Bronchial epithelial cell (primary cell): ENCODE results near the gene ADORA2B. TPM values are rescaled to one million over a fixed set of nuclear protein-coding genes. Genes with fewer than 3 reads are reported as not detected.

Experiments used
- DNase-seq: peaks from one replicate; pipeline ENCODE4 v3.0.0-alpha.2; 2010; ENCODE audit warnings: low read depth
- FAIRE-seq: peaks from 2 replicates; lab custom pipeline; 2011; peaks lifted over from hg19 to GRCh38; lab: Jason Lieb, UNC
- H3K27me3 ChIP-seq: 2 replicates; pipeline ENCODE4 v1.5.1; 2011; ENCODE audit warnings: low read length; ENCODE audit not compliant: control insufficient read depth, insufficient read depth
- H3K36me3 ChIP-seq: 2 replicates; pipeline ENCODE4 v1.5.1; 2011; ENCODE audit warnings: low read length; ENCODE audit not compliant: control insufficient read depth, insufficient read depth
- H3K4me3 ChIP-seq: 2 replicates; pipeline ENCODE4 v1.5.1; 2011; ENCODE audit warnings: mild to moderate bottlenecking, low read depth, low read length, control low read depth
- CTCF ChIP-seq: IDR thresholded peaks from 2 replicates; pipeline ENCODE4 v1.5.1; 2011; ENCODE audit warnings: mild to moderate bottlenecking, moderate library complexity, low read length, control low read depth, inconsistent platforms; ENCODE audit not compliant: insufficient read depth, severe bottlenecking
- total RNA-seq: library from RNA; depleted of rRNA; stranded (reverse); fragments of >200 nt; gene quantifications from 2 replicates; pipeline ENCODE4 v1.2.1, GENCODE V29; 2014

The ADORA2B gene
- total RNA-seq, 1 donor from 2014 or later: 36.1 TPM

- no peak for FAIRE-seq
- H3K4me3 ChIP-seq: no peak overlapping the region
- DNase-seq: no peak
- H3K36me3 ChIP-seq: peaks cover 26% of the 10 kb centered on the region
- TF ChIP-seq CTCF: no peak
- no peaks in the 10 kb centered on the region for H3K27me3 ChIP-seq
Measured at GRCh38 chr17:16003841-16004240, 58.9 kb downstream of the ADORA2B start.

GRCh38 chr17:16005636-16006035, 60.7 kb downstream of the ADORA2B start:
- no peaks in the 10 kb centered on the region for H3K27me3 ChIP-seq
- H3K36me3 ChIP-seq: peaks cover 26% of the 10 kb centered on the region
- no peak for FAIRE-seq
- DNase-seq: no peak
- no peak overlapping the region for H3K4me3 ChIP-seq
- no peak for TF ChIP-seq CTCF

GRCh38 chr17:16007439-16007838, 62.5 kb downstream of the ADORA2B start:
- H3K36me3 ChIP-seq: peaks cover 23% of the 10 kb centered on the region
- FAIRE-seq: no peak
- no peak overlapping the region for H3K4me3 ChIP-seq
- DNase-seq: no peak
- no peaks in the 10 kb centered on the region for H3K27me3 ChIP-seq
- TF ChIP-seq CTCF: no peak

GRCh38 chr17:16013943-16014407, 69.0 kb downstream of the ADORA2B start:
- Histone ChIP-seq H3K4me3 (no peak overlapping the region), H3K27me3 (no peaks in the 10 kb centered on the region), H3K36me3 (peaks cover 5% of the 10 kb centered on the region)
- peak; percentile 64 for TF ChIP-seq CTCF
- DNase-seq (peak; percentile 84), FAIRE-seq (peak; percentile 28)

GRCh38 chr17:16019347-16019746, 74.4 kb downstream of the ADORA2B start:
- no peak for DNase-seq
- Histone ChIP-seq H3K4me3 (no peak overlapping the region), H3K27me3 (no peaks in the 10 kb centered on the region), H3K36me3 (peaks cover 9% of the 10 kb centered on the region)
- no peak for TF ChIP-seq CTCF
- FAIRE-seq: no peak

- FAIRE-seq: no peak
- peaks cover 16% of the 10 kb centered on the region for H3K36me3 ChIP-seq
- no peak for TF ChIP-seq CTCF
Measured at GRCh38 chr17:16023881-16024280, 79.0 kb downstream of the ADORA2B start.

More at GRCh38 chr17:16023881-16024280, 79.0 kb downstream of the ADORA2B start:
- Histone ChIP-seq H3K27me3 (no peaks in the 10 kb centered on the region), H3K4me3 (no peak overlapping the region)
- DNase-seq: no peak
